OCI-LY7 (cell line): Measurements from ENCODE around the gene PIK3R6.

Source experiments
- EZH2phosphoT487 ChIP-seq: fragments of 200-600 bp; sonication (generic); IDR thresholded peaks from 2 replicates; pipeline ENCODE4 v1.6.1; 2018; ENCODE audit warnings: low read depth, borderline replicate concordance, mild to moderate bottlenecking, mixed run types, antibody characterized with exemption, low read length, moderate library complexity, mixed read lengths
- TF ChIP-seq, protein P1 (sequence below): fragments of 200-600 bp; sonication (generic); conservative IDR thresholded peaks from 2 replicates; pipeline ENCODE4 v1.5.1; 2014; ENCODE audit warnings: mild to moderate bottlenecking, antibody characterized with exemption, low read length, moderate library complexity, mixed read lengths

DNA sequence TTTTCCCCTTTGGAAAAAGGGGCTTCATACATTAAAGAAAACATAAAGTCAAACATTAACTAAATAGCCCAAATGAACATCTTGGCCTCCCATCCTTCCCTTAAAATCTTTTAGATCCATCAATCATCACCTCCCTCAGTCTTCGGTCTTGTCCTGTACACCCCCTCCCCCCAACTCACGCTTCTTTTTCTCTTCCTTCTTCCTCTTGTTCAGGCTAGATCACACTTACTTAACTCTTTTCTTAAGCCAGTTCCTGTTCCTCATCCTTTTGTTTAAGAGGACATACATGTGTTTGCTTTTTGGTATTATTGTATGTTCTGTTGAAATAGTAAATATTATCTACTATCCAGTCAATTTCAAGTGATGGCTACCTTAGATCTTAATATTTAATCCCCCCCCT, 73.8 kb downstream of the PIK3R6 start:
- TF ChIP-seq, protein P1, sequence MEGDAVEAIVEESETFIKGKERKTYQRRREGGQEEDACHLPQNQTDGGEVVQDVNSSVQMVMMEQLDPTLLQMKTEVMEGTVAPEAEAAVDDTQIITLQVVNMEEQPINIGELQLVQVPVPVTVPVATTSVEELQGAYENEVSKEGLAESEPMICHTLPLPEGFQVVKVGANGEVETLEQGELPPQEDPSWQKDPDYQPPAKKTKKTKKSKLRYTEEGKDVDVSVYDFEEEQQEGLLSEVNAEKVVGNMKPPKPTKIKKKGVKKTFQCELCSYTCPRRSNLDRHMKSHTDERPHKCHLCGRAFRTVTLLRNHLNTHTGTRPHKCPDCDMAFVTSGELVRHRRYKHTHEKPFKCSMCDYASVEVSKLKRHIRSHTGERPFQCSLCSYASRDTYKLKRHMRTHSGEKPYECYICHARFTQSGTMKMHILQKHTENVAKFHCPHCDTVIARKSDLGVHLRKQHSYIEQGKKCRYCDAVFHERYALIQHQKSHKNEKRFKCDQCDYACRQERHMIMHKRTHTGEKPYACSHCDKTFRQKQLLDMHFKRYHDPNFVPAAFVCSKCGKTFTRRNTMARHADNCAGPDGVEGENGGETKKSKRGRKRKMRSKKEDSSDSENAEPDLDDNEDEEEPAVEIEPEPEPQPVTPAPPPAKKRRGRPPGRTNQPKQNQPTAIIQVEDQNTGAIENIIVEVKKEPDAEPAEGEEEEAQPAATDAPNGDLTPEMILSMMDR: no peak
- TF ChIP-seq EZH2phosphoT487: no peak
